Osteocyte (in vitro differentiated cells): ENCODE data around the gene ABHD4. TPM values are rescaled to one million over a fixed set of nuclear protein-coding genes. Genes with fewer than 3 reads are reported as not detected.

Experiments used
- DNase-seq: peaks from one replicate; pipeline ENCODE4 v3.0.0; 2021; ENCODE audit warnings: mixed read lengths; ENCODE audit not compliant: unreplicated experiment; ENCODE audit errors: extremely low spot score
- H3K27ac Mint-ChIP-seq: one replicate; pipeline ENCODE4 v1.8.0; 2021; ENCODE audit warnings: mild to moderate bottlenecking, mixed read lengths; ENCODE audit not compliant: unreplicated experiment
- H3K27me3 Mint-ChIP-seq: one replicate; pipeline ENCODE4 v1.8.0; 2021; ENCODE audit warnings: mixed read lengths; ENCODE audit not compliant: unreplicated experiment
- H3K36me3 Mint-ChIP-seq: one replicate; pipeline ENCODE4 v1.8.0; 2021; ENCODE audit warnings: mixed read lengths; ENCODE audit not compliant: unreplicated experiment
- H3K4me1 Mint-ChIP-seq: one replicate; pipeline ENCODE4 v1.8.0; 2021; ENCODE audit warnings: mixed read lengths; ENCODE audit not compliant: unreplicated experiment
- H3K4me3 Mint-ChIP-seq: one replicate; pipeline ENCODE4 v1.8.0; 2021; ENCODE audit warnings: mild to moderate bottlenecking, moderate library complexity, mixed read lengths; ENCODE audit not compliant: unreplicated experiment
- H3K9me3 Mint-ChIP-seq: one replicate; pipeline ENCODE4 v1.8.0; 2021; ENCODE audit warnings: mixed read lengths; ENCODE audit not compliant: unreplicated experiment
- CTCF ChIP-seq: fragments of 200-600 bp; sonication (generic); IDR thresholded peaks from 2 replicates; pipeline ENCODE4 v1.5.0; 2021; ENCODE audit warnings: antibody characterized with exemption, mild to moderate bottlenecking, moderate library complexity
- total RNA-seq: library from RNA; stranded (reverse); gene quantifications from 2 replicates; pipeline ENCODE4 v1.2.1, GENCODE V29; 2021

Gene ABHD4
- total RNA-seq, 1 donor from 2014 or later = 74.1 TPM

- Mint-ChIP-seq H3K4me3 (no peak overlapping the region), H3K4me1 (peaks cover 34% of the 10 kb centered on the region), H3K36me3 (no peaks in the 10 kb centered on the region), H3K27me3 (no peaks in the 10 kb centered on the region), H3K27ac (peak overlapping the region; percentile 82), H3K9me3 (no peaks in the 10 kb centered on the region)
- no peak for DNase-seq
- TF ChIP-seq CTCF = peak; percentile 61
These were observed 59.8 kb downstream of the ABHD4 start for GRCh38 chr14:22657861-22658260.

DNA sequence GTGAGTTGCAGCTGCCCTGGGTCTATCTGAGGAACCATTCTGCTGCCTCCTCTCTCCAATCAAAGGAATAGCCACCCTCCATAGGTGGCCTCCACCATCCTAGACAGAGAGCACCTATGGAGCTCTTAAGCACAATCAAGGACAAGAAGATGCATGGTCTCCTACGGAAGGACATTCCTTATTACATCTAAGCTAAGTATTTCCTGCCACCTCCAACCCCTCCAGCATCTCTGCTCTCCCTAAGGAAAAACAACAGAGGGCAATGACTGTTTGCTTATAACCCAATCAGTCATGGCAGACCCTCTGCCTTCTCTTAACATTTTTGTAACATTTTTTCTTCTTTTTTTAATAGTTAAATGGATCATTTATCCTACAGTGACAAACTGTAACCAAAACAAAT, 60.8 kb downstream of the ABHD4 start:
- Mint-ChIP-seq H3K4me1 (peaks cover 29% of the 10 kb centered on the region), H3K27me3 (no peaks in the 10 kb centered on the region), H3K36me3 (no peaks in the 10 kb centered on the region), H3K4me3 (no peak overlapping the region), H3K27ac (no peak overlapping the region), H3K9me3 (no peaks in the 10 kb centered on the region)
- TF ChIP-seq CTCF = no peak
- DNase-seq = no peak

DNA sequence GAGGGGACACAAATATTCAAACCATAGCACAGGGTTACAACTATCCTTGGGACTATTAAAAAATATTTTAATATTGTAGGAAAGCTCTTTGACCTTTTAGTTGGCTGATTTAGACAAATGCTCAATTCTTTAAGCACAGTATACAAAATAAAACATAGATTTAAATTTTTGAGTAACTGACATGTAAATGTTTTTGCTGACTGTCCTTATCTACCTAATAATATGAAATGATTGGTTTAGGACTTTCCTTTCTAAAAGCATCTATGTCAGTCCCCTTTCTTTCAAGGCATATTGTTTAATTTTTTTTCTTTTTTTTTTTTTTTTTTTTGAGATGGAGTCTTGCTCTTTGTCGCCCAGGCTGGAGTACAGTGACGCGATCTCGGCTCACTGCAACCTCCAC, 62.6 kb downstream of the ABHD4 start:
- no peak for TF ChIP-seq CTCF
- no peak overlapping the region for H3K27ac Mint-ChIP-seq
- peaks cover 31% of the 10 kb centered on the region for H3K4me1 Mint-ChIP-seq
- DNase-seq = no peak
- no peaks in the 10 kb centered on the region for H3K27me3 Mint-ChIP-seq
- H3K36me3 Mint-ChIP-seq = no peaks in the 10 kb centered on the region
- no peaks in the 10 kb centered on the region for H3K9me3 Mint-ChIP-seq
- H3K4me3 Mint-ChIP-seq = no peak overlapping the region

Other genes with a start within 250 kb of the ABHD4 start
- 220 and 223 TPM in 2 replicates for gene DAD1, start 9.1 kb upstream of the ABHD4 start, total RNA-seq
- not detected in 2 replicates for gene OR6J1, start 46.1 kb downstream of the ABHD4 start, total RNA-seq
- gene OXA1L, start 168.4 kb downstream of the ABHD4 start, total RNA-seq = 114 and 122 TPM in 2 replicates
- gene SLC7A7, start 217.1 kb downstream of the ABHD4 start, total RNA-seq = 1.2 and 1.6 TPM in 2 replicates
- gene MRPL52, start 231.6 kb downstream of the ABHD4 start, total RNA-seq = 74.3 and 74.7 TPM in 2 replicates
- 490 and 518 TPM in 2 replicates for gene MMP14, start 238.3 kb downstream of the ABHD4 start, total RNA-seq